HEK293 (cell line): Measurements from ENCODE around the gene RASSF5.

Experiments
- BCL11A ChIP-seq: fragments of 450-650 bp; formaldehyde crosslinking; IDR thresholded peaks from 2 replicates; pipeline ENCODE4 v1.5.1; 2016; ENCODE audit warnings: low read depth, missing biosample characterization, missing genetic modification characterization
- BCL11B ChIP-seq: fragments of 450-650 bp; formaldehyde crosslinking; IDR thresholded peaks from 2 replicates; pipeline ENCODE4 v1.5.1; 2016; ENCODE audit warnings: low read depth, missing biosample characterization, missing genetic modification characterization
- EGR2 ChIP-seq: fragments of 450-650 bp; formaldehyde crosslinking; IDR thresholded peaks from 2 replicates; pipeline ENCODE4 v1.5.1; 2016; ENCODE audit warnings: low read depth, missing biosample characterization, missing genetic modification characterization
- ELK4 ChIP-seq: IDR thresholded peaks from 2 replicates; pipeline ENCODE4 v1.6.1; 2011; ENCODE audit warnings: mild to moderate bottlenecking, low read depth, low read length, borderline replicate concordance
- HOXD13 ChIP-seq: sonication (generic); formaldehyde crosslinking; IDR thresholded peaks from 2 replicates; pipeline ENCODE4 v1.8.0; 2022; ENCODE audit warnings: missing genetic modification reagents, borderline replicate concordance
- KLF8 ChIP-seq: fragments of 450-650 bp; formaldehyde crosslinking; IDR thresholded peaks from 2 replicates; pipeline ENCODE4 v1.5.1; 2016; ENCODE audit warnings: missing biosample characterization, missing genetic modification characterization
- MZF1 ChIP-seq: fragments of 450-650 bp; formaldehyde crosslinking; IDR thresholded peaks from 2 replicates; pipeline ENCODE4 v1.5.1; 2017; ENCODE audit warnings: missing biosample characterization, missing genetic modification characterization, borderline replicate concordance
- OVOL3 ChIP-seq: fragments of 450-650 bp; formaldehyde crosslinking; IDR thresholded peaks from 2 replicates; pipeline ENCODE4 v1.5.1; 2016; ENCODE audit warnings: missing biosample characterization, missing genetic modification characterization
- PRDM6 ChIP-seq: fragments of 450-650 bp; formaldehyde crosslinking; IDR thresholded peaks from 2 replicates; pipeline ENCODE4 v1.5.1; 2017; ENCODE audit warnings: missing biosample characterization, missing genetic modification characterization
- ZBTB1 ChIP-seq: fragments of 450-650 bp; formaldehyde crosslinking; IDR thresholded peaks from 2 replicates; pipeline ENCODE4 v1.5.1; 2016; ENCODE audit warnings: missing biosample characterization, missing genetic modification characterization
- ZNF10 ChIP-seq: fragments of 450-650 bp; formaldehyde crosslinking; IDR thresholded peaks from 2 replicates; pipeline ENCODE4 v1.5.1; 2017; ENCODE audit warnings: missing biosample characterization, missing genetic modification characterization
- ZNF138 ChIP-seq: fragments of 450-650 bp; formaldehyde crosslinking; IDR thresholded peaks from 2 replicates; pipeline ENCODE4 v1.5.1; 2016; ENCODE audit warnings: missing biosample characterization, missing genetic modification characterization, borderline replicate concordance
- ZNF266 ChIP-seq: fragments of 450-650 bp; formaldehyde crosslinking; IDR thresholded peaks from 2 replicates; pipeline ENCODE4 v1.5.1; 2016; ENCODE audit warnings: missing biosample characterization, missing genetic modification characterization, low read depth
- ZNF341 ChIP-seq: fragments of 450-650 bp; formaldehyde crosslinking; IDR thresholded peaks from 2 replicates; pipeline ENCODE4; 2016; ENCODE audit warnings: low read depth, missing biosample characterization, missing genetic modification characterization
- ZNF426 ChIP-seq: fragments of 450-650 bp; formaldehyde crosslinking; IDR thresholded peaks from 2 replicates; pipeline ENCODE4 v1.5.1; 2017; ENCODE audit warnings: missing biosample characterization, missing genetic modification characterization, mild to moderate bottlenecking, inconsistent platforms, moderate library complexity
- ZNF501 ChIP-seq: fragments of 450-650 bp; formaldehyde crosslinking; IDR thresholded peaks from 2 replicates; pipeline ENCODE4 v1.5.1; 2016; ENCODE audit warnings: missing biosample characterization, missing genetic modification characterization
- ZNF510 ChIP-seq: fragments of 450-650 bp; formaldehyde crosslinking; IDR thresholded peaks from 2 replicates; pipeline ENCODE4 v1.5.1; 2018; ENCODE audit warnings: mild to moderate bottlenecking, missing genetic modification characterization, missing biosample characterization; ENCODE audit not compliant: insufficient replicate concordance
- ZNF521 ChIP-seq: fragments of 450-650 bp; formaldehyde crosslinking; IDR thresholded peaks from 2 replicates; pipeline ENCODE4 v1.5.1; 2017; ENCODE audit warnings: missing biosample characterization, mild to moderate bottlenecking, missing genetic modification characterization
- ZNF623 ChIP-seq: fragments of 450-650 bp; formaldehyde crosslinking; IDR thresholded peaks from 2 replicates; pipeline ENCODE4 v1.5.1; 2016; ENCODE audit warnings: missing biosample characterization, missing genetic modification characterization
- ZNF768 ChIP-seq: fragments of 450-650 bp; formaldehyde crosslinking; IDR thresholded peaks from 2 replicates; pipeline ENCODE4 v1.5.1; 2018; ENCODE audit warnings: missing biosample characterization, mild to moderate bottlenecking, missing genetic modification characterization
- ZNF792 ChIP-seq: fragments of 450-650 bp; formaldehyde crosslinking; IDR thresholded peaks from 2 replicates; pipeline ENCODE4 v1.5.1; 2016; ENCODE audit warnings: missing biosample characterization, missing genetic modification characterization
- ZNF843 ChIP-seq: fragments of 450-650 bp; formaldehyde crosslinking; IDR thresholded peaks from 2 replicates; pipeline ENCODE4 v1.5.1; 2016; ENCODE audit warnings: missing biosample characterization, missing genetic modification characterization
- ZXDB ChIP-seq: fragments of 450-650 bp; formaldehyde crosslinking; IDR thresholded peaks from 2 replicates; pipeline ENCODE4 v1.5.1; 2016; ENCODE audit warnings: missing biosample characterization, missing genetic modification characterization
- TF ChIP-seq, protein P1 (sequence below): fragments of 450-650 bp; formaldehyde crosslinking; IDR thresholded peaks from 2 replicates; pipeline ENCODE4 v1.5.1; 2016; ENCODE audit warnings: missing biosample characterization, missing genetic modification characterization
- TF ChIP-seq, protein P2 (sequence below): fragments of 450-650 bp; formaldehyde crosslinking; IDR thresholded peaks from 2 replicates; pipeline ENCODE4 v1.5.1; 2016; ENCODE audit warnings: missing biosample characterization, missing genetic modification characterization, borderline replicate concordance
- TF ChIP-seq, protein P3 (sequence below): fragments of 450-650 bp; formaldehyde crosslinking; optimal IDR thresholded peaks from 2 replicates; pipeline ENCODE3; 2016; ENCODE audit warnings: missing biosample characterization, mild to moderate bottlenecking, missing genetic modification characterization
- TF ChIP-seq, protein P4 (sequence below): fragments of 450-650 bp; formaldehyde crosslinking; IDR thresholded peaks from 2 replicates; pipeline ENCODE4; 2016; ENCODE audit warnings: missing biosample characterization, missing genetic modification characterization

RASSF5 gene

GRCh38 chr1:206612129-206612876, 105.0 kb downstream of the RASSF5 start, which contains the start of gene EIF2D (continued):
- TF ChIP-seq, protein P1, sequence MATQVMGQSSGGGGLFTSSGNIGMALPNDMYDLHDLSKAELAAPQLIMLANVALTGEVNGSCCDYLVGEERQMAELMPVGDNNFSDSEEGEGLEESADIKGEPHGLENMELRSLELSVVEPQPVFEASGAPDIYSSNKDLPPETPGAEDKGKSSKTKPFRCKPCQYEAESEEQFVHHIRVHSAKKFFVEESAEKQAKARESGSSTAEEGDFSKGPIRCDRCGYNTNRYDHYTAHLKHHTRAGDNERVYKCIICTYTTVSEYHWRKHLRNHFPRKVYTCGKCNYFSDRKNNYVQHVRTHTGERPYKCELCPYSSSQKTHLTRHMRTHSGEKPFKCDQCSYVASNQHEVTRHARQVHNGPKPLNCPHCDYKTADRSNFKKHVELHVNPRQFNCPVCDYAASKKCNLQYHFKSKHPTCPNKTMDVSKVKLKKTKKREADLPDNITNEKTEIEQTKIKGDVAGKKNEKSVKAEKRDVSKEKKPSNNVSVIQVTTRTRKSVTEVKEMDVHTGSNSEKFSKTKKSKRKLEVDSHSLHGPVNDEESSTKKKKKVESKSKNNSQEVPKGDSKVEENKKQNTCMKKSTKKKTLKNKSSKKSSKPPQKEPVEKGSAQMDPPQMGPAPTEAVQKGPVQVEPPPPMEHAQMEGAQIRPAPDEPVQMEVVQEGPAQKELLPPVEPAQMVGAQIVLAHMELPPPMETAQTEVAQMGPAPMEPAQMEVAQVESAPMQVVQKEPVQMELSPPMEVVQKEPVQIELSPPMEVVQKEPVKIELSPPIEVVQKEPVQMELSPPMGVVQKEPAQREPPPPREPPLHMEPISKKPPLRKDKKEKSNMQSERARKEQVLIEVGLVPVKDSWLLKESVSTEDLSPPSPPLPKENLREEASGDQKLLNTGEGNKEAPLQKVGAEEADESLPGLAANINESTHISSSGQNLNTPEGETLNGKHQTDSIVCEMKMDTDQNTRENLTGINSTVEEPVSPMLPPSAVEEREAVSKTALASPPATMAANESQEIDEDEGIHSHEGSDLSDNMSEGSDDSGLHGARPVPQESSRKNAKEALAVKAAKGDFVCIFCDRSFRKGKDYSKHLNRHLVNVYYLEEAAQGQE (tag by site-specific recombination) = peak; percentile 80
- TF ChIP-seq ZNF138 (tag by site-specific recombination) (0 out of 2 replicates have a peak, but pooled peaks have one; percentile 11), MZF1 (tag by site-specific recombination) (peak; percentile 51; the same call in 1 of the 2 replicates), HOXD13 (CRISPR knock-in tag) (peak; percentile 21; the same call in 1 of the 2 replicates), EGR2 (tag by site-specific recombination) (no peak), ZBTB1 (tag by site-specific recombination) (peak; percentile 98), ZNF10 (tag by site-specific recombination) (peak; percentile 57; the same call in 1 of the 2 replicates), ZNF510 (peak; percentile 65), ZNF768 (tag by site-specific recombination) (peak; percentile 63; the same call in 1 of the 2 replicates), ZNF341 (peak; percentile 97), ZXDB (peak; percentile 98), KLF8 (tag by site-specific recombination) (peak; percentile 98), ELK4 (no peak), OVOL3 (peak; percentile 94), ZNF426 (no peak), ZNF521 (tag by site-specific recombination) (no peak), BCL11A (no peak), ZNF792 (tag by site-specific recombination) (peak; percentile 81), ZNF266 (tag by site-specific recombination) (no peak), PRDM6 (tag by site-specific recombination) (no peak), BCL11B (tag by site-specific recombination) (no peak), ZNF501 (tag by site-specific recombination) (peak; percentile 100), ZNF623 (peak; percentile 35; the same call in 1 of the 2 replicates), ZNF843 (tag by site-specific recombination) (peak; percentile 83)
- TF ChIP-seq, protein P2, sequence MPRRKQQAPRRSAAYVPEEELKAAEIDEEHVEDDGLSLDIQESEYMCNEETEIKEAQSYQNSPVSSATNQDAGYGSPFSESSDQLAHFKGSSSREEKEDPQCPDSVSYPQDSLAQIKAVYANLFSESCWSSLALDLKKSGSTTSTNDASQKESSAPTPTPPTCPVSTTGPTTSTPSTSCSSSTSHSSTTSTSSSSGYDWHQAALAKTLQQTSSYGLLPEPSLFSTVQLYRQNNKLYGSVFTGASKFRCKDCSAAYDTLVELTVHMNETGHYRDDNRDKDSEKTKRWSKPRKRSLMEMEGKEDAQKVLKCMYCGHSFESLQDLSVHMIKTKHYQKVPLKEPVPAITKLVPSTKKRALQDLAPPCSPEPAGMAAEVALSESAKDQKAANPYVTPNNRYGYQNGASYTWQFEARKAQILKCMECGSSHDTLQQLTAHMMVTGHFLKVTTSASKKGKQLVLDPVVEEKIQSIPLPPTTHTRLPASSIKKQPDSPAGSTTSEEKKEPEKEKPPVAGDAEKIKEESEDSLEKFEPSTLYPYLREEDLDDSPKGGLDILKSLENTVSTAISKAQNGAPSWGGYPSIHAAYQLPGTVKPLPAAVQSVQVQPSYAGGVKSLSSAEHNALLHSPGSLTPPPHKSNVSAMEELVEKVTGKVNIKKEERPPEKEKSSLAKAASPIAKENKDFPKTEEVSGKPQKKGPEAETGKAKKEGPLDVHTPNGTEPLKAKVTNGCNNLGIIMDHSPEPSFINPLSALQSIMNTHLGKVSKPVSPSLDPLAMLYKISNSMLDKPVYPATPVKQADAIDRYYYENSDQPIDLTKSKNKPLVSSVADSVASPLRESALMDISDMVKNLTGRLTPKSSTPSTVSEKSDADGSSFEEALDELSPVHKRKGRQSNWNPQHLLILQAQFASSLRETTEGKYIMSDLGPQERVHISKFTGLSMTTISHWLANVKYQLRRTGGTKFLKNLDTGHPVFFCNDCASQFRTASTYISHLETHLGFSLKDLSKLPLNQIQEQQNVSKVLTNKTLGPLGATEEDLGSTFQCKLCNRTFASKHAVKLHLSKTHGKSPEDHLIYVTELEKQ (tag by site-specific recombination) = peak; percentile 85; the same call in 1 of the 2 replicates
- TF ChIP-seq, protein P3, sequence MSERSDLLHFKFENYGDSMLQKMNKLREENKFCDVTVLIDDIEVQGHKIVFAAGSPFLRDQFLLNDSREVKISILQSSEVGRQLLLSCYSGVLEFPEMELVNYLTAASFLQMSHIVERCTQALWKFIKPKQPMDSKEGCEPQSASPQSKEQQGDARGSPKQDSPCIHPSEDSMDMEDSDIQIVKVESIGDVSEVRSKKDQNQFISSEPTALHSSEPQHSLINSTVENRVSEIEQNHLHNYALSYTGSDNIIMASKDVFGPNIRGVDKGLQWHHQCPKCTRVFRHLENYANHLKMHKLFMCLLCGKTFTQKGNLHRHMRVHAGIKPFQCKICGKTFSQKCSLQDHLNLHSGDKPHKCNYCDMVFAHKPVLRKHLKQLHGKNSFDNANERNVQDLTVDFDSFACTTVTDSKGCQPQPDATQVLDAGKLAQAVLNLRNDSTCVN (tag by site-specific recombination) = peak; percentile 75
- TF ChIP-seq, protein P4, sequence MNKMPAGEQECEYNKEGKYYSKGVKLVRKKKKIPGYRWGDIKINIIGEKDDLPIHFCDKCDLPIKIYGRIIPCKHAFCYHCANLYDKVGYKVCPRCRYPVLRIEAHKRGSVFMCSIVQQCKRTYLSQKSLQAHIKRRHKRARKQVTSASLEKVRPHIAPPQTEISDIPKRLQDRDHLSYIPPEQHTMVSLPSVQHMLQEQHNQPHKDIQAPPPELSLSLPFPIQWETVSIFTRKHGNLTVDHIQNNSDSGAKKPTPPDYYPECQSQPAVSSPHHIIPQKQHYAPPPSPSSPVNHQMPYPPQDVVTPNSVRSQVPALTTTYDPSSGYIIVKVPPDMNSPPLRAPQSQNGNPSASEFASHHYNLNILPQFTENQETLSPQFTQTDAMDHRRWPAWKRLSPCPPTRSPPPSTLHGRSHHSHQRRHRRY (tag by site-specific recombination) = peak; percentile 82; the same call in 1 of the 2 replicates
